Large intestine (tissue), 3 donors: ENCODE measurements around the gene SLC12A3. TPM values are rescaled to one million over a fixed set of nuclear protein-coding genes. Genes with fewer than 3 reads are reported as not detected.
"Not testable (repeated sequence)": the region's sequence is repeated elsewhere in the genome, so short reads cannot be mapped to it uniquely, and the experiment has no call there.

Source experiments
- DNase-seq, 2 donors: peaks; one replicate each; pipeline versions ENCODE4 v3.0.0 to v3.0.0-alpha.2; 2013
- H3K27ac ChIP-seq: one replicate; pipeline ENCODE4 v1.5.1; 2013; ENCODE audit warnings: low read length
- H3K27me3 ChIP-seq: 2 replicates; pipeline ENCODE4 v1.6.1; 2013; ENCODE audit warnings: low read length; ENCODE audit not compliant: control insufficient read depth, insufficient read depth
- H3K36me3 ChIP-seq: 2 replicates; pipeline ENCODE4 v1.6.1; 2013; ENCODE audit warnings: low read length; ENCODE audit not compliant: control insufficient read depth, insufficient read depth
- H3K4me1 ChIP-seq: one replicate; pipeline ENCODE4 v1.6.1; 2013; ENCODE audit warnings: low read length; ENCODE audit not compliant: control insufficient read depth, insufficient read depth
- H3K4me3 ChIP-seq: one replicate; pipeline ENCODE4 v1.5.1; 2013; ENCODE audit warnings: low read length
- H3K9me3 ChIP-seq: one replicate; pipeline ENCODE4 v1.6.1; 2013; ENCODE audit warnings: mild to moderate bottlenecking, low read depth, low read length, moderate library complexity; ENCODE audit not compliant: control insufficient read depth
- WGBS: methylation state at CpG from one replicate; pipeline ENCODE4 v1.1.5; 2013; ENCODE audit warnings: low lambda C conversion rate; ENCODE audit not compliant: insufficient coverage; 5-methylcytosine and 5-hydroxymethylcytosine counted together
- polyA plus RNA-seq: library from polyadenylated mRNA; unstranded; fragments of 120-200 nt; gene quantifications from one replicate; pipeline ENCODE4 v1.2.1, GENCODE V29; 2013

The SLC12A3 gene
- polyA plus RNA-seq, 1 donor: 0.21 TPM

- Histone ChIP-seq H3K9me3 (no peaks in the 10 kb centered on the region), H3K4me3 (no peak overlapping the region), H3K27ac (no peak overlapping the region), H3K4me1 (peaks cover 30% of the 10 kb centered on the region), H3K27me3 (no peaks in the 10 kb centered on the region), H3K36me3 (no peaks in the 10 kb centered on the region)
- WGBS: no CpG with 5 or more reads among the region's 14 CpGs
- no peak for DNase-seq
These were observed 6.6 kb upstream of the SLC12A3 start for GRCh38 chr16:56858374-56858773.

- no peaks in the 10 kb centered on the region for H3K27me3 ChIP-seq
- no peaks in the 10 kb centered on the region for H3K9me3 ChIP-seq
- no peak overlapping the region for H3K27ac ChIP-seq
- no peaks in the 10 kb centered on the region for H3K36me3 ChIP-seq
- no peak overlapping the region for H3K4me3 ChIP-seq
- no CpG with 5 or more reads among the region's 2 CpGs for WGBS
- peaks cover 30% of the 10 kb centered on the region for H3K4me1 ChIP-seq
- DNase-seq: no peak
These were observed 5.4 kb upstream of the SLC12A3 start for GRCh38 chr16:56859636-56860035.

- no peaks in the 10 kb centered on the region for H3K27me3 ChIP-seq
- no peak for DNase-seq
- no peak overlapping the region for H3K4me3 ChIP-seq
- no peak overlapping the region for H3K27ac ChIP-seq
- WGBS: no CpG with 5 or more reads among the region's 9 CpGs
- no peaks in the 10 kb centered on the region for H3K36me3 ChIP-seq
- no peaks in the 10 kb centered on the region for H3K9me3 ChIP-seq
- H3K4me1 ChIP-seq: peaks cover 30% of the 10 kb centered on the region
These were observed 4.6 kb upstream of the SLC12A3 start for GRCh38 chr16:56860226-56861020.

- peaks cover 27% of the 10 kb centered on the region for H3K4me1 ChIP-seq
- no peak overlapping the region for H3K27ac ChIP-seq
These were observed 3.9 kb upstream of the SLC12A3 start for GRCh38 chr16:56861092-56861610.

GRCh38 chr16:56861756-56862155, 3.3 kb upstream of the SLC12A3 start:
- no peaks in the 10 kb centered on the region for H3K27me3 ChIP-seq
- peaks cover 24% of the 10 kb centered on the region for H3K4me1 ChIP-seq
- no peaks in the 10 kb centered on the region for H3K9me3 ChIP-seq
- H3K36me3 ChIP-seq: no peaks in the 10 kb centered on the region
- DNase-seq: no peak
- no peak overlapping the region for H3K4me3 ChIP-seq
- no peak overlapping the region for H3K27ac ChIP-seq
- no CpG with 5 or more reads among the region's 8 CpGs for WGBS

More at GRCh38 chr16:56861092-56861610, 3.9 kb upstream of the SLC12A3 start:
- WGBS: no CpG with 5 or more reads among the region's 3 CpGs
- H3K4me3 ChIP-seq: no peak overlapping the region
- no peaks in the 10 kb centered on the region for H3K9me3 ChIP-seq
- no peaks in the 10 kb centered on the region for H3K27me3 ChIP-seq
- H3K36me3 ChIP-seq: no peaks in the 10 kb centered on the region
- peak in 1 of 2 donors; percentile 43 for DNase-seq

GRCh38 chr16:56862776-56863175, 2.2 kb upstream of the SLC12A3 start:
- no peaks in the 10 kb centered on the region for H3K36me3 ChIP-seq
- no peaks in the 10 kb centered on the region for H3K27me3 ChIP-seq
- no peaks in the 10 kb centered on the region for H3K9me3 ChIP-seq
- peaks cover 24% of the 10 kb centered on the region for H3K4me1 ChIP-seq
- no peak overlapping the region for H3K27ac ChIP-seq
- no CpG with 5 or more reads among the region's 5 CpGs for WGBS
- DNase-seq: no peak
- no peak overlapping the region for H3K4me3 ChIP-seq

GRCh38 chr16:56865394-56866062, 521 bp downstream of the SLC12A3 start:
- DNase-seq: no peak
- Histone ChIP-seq H3K4me1 (peaks cover 18% of the 10 kb centered on the region), H3K27me3 (no peaks in the 10 kb centered on the region), H3K27ac (no peak overlapping the region), H3K9me3 (no peaks in the 10 kb centered on the region), H3K4me3 (no peak overlapping the region), H3K36me3 (no peaks in the 10 kb centered on the region)
- no CpG with 5 or more reads among the region's 13 CpGs for WGBS

- peak in 1 of 2 donors; percentile 26 for DNase-seq
- Histone ChIP-seq H3K9me3 (no peaks in the 10 kb centered on the region), H3K4me3 (no peak overlapping the region), H3K27me3 (no peaks in the 10 kb centered on the region), H3K36me3 (no peaks in the 10 kb centered on the region), H3K27ac (no peak overlapping the region), H3K4me1 (peaks cover 5% of the 10 kb centered on the region)
- no CpG with 5 or more reads among the region's 23 CpGs for WGBS
These were observed 2.2 kb downstream of the SLC12A3 start for GRCh38 chr16:56866955-56867830.

- Histone ChIP-seq H3K27me3 (no peaks in the 10 kb centered on the region), H3K4me3 (no peak overlapping the region), H3K4me1 (peaks cover 4% of the 10 kb centered on the region), H3K36me3 (no peaks in the 10 kb centered on the region), H3K9me3 (no peaks in the 10 kb centered on the region), H3K27ac (no peak overlapping the region)
- WGBS: no CpG with 5 or more reads among the region's 9 CpGs
- no peak for DNase-seq
These were observed 3.2 kb downstream of the SLC12A3 start for GRCh38 chr16:56868175-56868574.

- H3K27me3 ChIP-seq, H3K36me3 ChIP-seq, H3K4me1 ChIP-seq, H3K27ac ChIP-seq, H3K4me3 ChIP-seq, H3K9me3 ChIP-seq, DNase-seq: not testable (repeated sequence)
- no CpG with 5 or more reads among the region's 5 CpGs for WGBS
These were observed 3.8 kb downstream of the SLC12A3 start for GRCh38 chr16:56868766-56869165.
